ENCODE data around the gene NRG2. TPM values are rescaled to one million over a fixed set of nuclear protein-coding genes. Genes with fewer than 3 reads are reported as not detected.

The NRG2 gene
- polyA plus RNA-seq, 3 donors: 2.0 to 4.8 (median 3.1) TPM

- WGBS, 3 donors: 69 to 78% (median 71%) methylated on average over 15 of the region's 15 CpGs
- H3K27ac ChIP-seq (ENCODE audit: low read depth, low read length): no peak overlapping the region
These were observed 60.7 kb downstream of the NRG2 start for GRCh38 chr5:139982157-139982974.

- WGBS, 3 donors: 72 to 84% (median 80%) methylated on average over 3 of the region's 3 CpGs
- no peak overlapping the region for H3K27ac ChIP-seq (ENCODE audit: low read depth, low read length)
These were observed 62.3 kb downstream of the NRG2 start for GRCh38 chr5:139980765-139981164.

GRCh38 chr5:139979943-139980342, 63.2 kb downstream of the NRG2 start:
- H3K27ac ChIP-seq (ENCODE audit: low read depth, low read length): no peak overlapping the region
- 74 to 88% (median 79%) methylated on average over 2 of the region's 2 CpGs for WGBS, 3 donors

DNA sequence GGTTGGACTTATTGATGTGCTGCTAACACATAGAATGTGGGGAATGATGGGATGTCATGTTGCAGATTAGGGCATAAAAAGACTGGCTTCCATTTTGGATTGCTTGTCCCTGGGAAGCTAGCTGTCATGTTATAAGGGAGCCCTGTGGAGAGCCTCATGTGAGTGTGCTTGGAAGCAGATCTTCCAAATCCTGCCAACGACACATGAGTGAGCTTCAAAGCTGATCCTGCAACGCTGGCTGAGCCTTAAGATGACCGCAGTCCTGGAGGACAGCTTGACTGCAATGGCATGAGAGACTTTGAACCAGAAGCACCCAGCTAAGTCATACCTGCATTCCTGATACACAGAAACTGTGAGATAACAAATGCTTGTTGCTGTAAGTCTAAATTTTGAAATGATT, 63.6 kb downstream of the NRG2 start:
- 87 to 97% (median 87%) methylated on average over 3 of the region's 3 CpGs for WGBS, 3 donors
- H3K27ac ChIP-seq (ENCODE audit: low read depth, low read length): no peak overlapping the region

DNA sequence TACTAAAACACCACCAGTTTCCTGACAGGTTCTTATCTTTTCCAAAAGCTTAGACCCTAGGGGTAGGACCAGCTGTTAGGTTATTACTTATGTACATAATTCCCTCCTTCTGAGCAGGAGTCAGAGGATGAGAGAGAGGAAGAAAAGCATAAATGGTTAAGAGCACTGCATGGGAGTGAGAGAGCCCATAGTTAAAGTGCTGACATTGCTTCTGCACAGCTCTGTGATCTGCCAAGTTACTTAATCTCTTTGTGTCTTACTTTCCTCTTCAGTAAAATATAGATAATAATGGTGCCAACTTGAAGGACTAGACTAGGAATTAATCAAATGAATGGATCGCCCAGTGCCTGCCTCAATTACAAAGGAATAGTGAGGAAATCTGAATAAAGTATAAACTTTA, 66.4 kb downstream of the NRG2 start:
- no peak overlapping the region for H3K27ac ChIP-seq (ENCODE audit: low read depth, low read length)
- WGBS, 3 donors: 58 to 84% (median 63%) methylated on average over 1 of the region's 1 CpG

DNA sequence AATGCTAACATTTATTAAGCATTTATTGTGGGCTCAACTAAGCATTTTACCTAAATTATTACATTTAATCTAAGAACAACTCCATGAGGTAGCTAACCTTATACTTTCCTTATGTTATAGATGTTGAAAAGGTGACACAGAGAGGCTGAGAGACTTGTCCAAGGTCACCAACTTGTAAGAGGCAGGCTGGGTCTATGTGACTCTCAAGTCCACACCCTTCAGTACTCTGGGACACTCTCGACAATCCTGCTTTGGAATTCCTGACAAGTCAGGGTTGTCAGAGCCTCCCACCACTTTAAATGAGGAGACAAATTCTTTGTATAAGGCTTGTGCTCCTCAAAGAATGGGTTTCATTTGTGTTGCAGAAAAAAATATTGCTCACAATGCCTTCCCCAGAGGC, 67.2 kb downstream of the NRG2 start:
- H3K27ac ChIP-seq (ENCODE audit: low read depth, low read length): no peak overlapping the region
- WGBS, 3 donors: 48 to 66% (median 57%) methylated on average over 1 of the region's 1 CpG

DNA sequence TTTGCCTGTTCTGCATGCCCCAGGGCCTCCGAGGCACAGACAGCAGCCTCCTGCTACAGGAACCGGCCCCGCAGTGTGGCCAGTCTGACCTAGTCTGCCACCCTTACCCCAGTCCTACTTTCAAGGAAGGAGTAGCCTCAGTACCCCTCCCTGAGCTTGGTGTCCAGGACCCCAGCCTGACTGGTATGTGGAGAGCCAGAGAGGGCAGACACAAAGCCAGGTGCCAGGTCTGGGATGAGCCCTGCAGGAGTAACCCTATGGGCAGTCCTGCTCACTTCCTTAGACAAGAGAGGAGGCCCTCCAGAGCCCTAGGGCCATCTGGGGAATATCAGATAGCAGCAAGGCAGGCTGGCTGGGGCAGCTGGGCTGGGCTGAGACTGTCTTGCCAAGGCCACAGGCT, 67.8 kb downstream of the NRG2 start:
- no peak overlapping the region for H3K27ac ChIP-seq (ENCODE audit: low read depth, low read length)
- WGBS, 3 donors: 93 to 100% (median 94%) methylated on average over 3 of the region's 3 CpGs

DNA sequence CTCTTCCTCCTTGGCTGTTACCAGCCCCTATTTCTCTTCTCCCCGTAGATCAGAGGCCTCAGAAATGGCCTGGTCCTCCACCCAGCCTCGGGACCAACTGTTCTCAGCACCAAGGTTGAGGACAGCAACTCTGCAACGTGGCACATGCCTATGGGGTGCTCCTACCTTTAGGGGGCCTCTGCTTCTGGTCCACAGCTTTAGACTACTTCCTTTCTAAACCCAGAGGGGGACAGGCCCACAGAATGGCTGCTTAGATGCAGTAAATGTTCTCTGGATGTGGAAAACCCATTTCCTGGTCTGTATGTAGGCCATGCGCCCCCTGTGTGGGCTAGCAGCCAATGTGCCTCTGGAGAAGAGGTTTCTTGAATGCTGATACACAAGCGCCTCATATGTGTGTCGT, 68.4 kb downstream of the NRG2 start:
- no peak overlapping the region for H3K27ac ChIP-seq (ENCODE audit: low read depth, low read length)
- 69 to 73% (median 73%) methylated on average over 6 of the region's 6 CpGs for WGBS, 3 donors

DNA sequence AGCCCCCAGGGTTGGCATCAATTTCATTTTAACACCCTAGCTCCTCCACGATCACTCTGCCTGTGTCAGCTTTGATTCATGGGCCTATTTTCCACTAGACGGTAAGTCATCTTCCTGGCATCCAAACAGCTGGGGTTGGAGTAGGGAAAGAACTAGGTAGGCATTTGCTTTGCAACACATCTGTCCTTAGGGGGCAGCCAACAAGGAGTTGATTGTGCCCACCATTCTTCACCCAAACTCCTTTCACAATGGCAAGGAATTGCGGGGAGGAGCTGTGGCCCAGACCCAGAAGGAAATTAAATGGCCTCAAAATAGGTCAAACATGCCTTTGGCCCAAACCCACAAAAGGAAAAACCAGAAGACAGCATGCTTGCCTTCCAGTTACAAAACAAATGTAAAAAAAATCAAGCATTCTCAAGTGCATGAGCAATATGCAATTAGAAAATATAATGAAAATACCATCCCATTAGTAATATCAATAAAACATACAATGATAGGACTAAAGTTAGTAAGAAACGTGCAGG, 71.8 kb downstream of the NRG2 start:
- 64 to 76% (median 66%) methylated on average over 4 of the region's 4 CpGs for WGBS, 3 donors

DNA sequence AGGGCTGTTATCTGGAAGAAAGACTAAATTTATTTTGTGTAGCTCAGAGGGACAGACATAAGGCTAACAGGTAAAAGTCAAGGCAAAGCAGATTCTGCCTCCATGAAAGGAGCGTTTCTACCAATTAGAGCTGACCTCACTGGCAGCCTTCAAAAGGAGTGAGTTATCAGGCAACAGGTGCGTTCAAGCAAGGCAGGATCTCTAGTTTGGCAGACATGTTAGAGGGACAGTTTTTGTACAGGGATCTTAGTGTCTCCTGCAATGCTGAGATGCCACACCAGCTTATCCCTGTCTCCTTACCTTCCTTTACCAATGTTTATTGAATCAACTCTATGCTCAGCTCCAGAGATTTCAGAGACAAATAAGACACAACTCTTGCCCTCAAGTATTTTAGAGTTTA, 73.8 kb downstream of the NRG2 start:
- no peak overlapping the region for H3K27ac ChIP-seq (ENCODE audit: low read depth, low read length)
- WGBS, 3 donors: 32 to 80% (median 76%) methylated on average over 2 of the region's 2 CpGs

More for the DNA sequence above, 71.8 kb downstream of the NRG2 start:
- H3K27ac ChIP-seq (ENCODE audit: low read depth, low read length): no peak overlapping the region

- WGBS, 3 donors: 20 to 27% (median 23%) methylated on average over 23 of the region's 23 CpGs
- H3K27ac ChIP-seq (ENCODE audit: low read depth, low read length): no peak overlapping the region
These were observed 74.4 kb downstream of the NRG2 start for GRCh38 chr5:139968547-139969261.

DNA sequence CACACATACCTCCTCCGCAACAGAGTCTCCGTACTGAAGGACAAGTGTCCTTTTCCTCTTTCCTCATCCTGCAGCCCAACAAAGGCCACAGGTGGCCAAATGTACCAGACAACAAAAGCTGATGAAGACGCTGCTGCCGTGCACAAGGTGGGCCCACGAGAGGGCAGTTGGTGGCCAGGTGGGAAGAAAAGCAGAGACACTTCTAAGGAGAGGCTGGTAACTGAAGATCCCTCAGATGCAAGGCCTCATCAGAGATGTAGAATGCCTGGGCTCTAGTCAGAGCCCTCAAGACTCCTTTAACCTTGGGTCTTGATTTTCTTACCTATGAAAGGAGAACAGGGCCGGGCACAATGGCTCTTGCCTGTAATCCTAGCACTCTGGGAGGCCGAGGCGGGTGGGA, 75.7 kb downstream of the NRG2 start:
- no peak overlapping the region for H3K27ac ChIP-seq (ENCODE audit: low read depth, low read length)
- 94 to 97% (median 95%) methylated on average over 8 of the region's 8 CpGs for WGBS, 3 donors

- no peak overlapping the region for H3K27ac ChIP-seq (ENCODE audit: low read depth, low read length)
- 88 to 93% (median 91%) methylated on average over 4 of the region's 4 CpGs for WGBS, 3 donors
These were observed 76.2 kb downstream of the NRG2 start for GRCh38 chr5:139966856-139967255.

GRCh38 chr5:139964994-139965565, 78.0 kb downstream of the NRG2 start:
- WGBS, 3 donors: 87 to 90% (median 88%) methylated on average over 8 of the region's 8 CpGs
- no peak overlapping the region for H3K27ac ChIP-seq (ENCODE audit: low read depth, low read length)

DNA sequence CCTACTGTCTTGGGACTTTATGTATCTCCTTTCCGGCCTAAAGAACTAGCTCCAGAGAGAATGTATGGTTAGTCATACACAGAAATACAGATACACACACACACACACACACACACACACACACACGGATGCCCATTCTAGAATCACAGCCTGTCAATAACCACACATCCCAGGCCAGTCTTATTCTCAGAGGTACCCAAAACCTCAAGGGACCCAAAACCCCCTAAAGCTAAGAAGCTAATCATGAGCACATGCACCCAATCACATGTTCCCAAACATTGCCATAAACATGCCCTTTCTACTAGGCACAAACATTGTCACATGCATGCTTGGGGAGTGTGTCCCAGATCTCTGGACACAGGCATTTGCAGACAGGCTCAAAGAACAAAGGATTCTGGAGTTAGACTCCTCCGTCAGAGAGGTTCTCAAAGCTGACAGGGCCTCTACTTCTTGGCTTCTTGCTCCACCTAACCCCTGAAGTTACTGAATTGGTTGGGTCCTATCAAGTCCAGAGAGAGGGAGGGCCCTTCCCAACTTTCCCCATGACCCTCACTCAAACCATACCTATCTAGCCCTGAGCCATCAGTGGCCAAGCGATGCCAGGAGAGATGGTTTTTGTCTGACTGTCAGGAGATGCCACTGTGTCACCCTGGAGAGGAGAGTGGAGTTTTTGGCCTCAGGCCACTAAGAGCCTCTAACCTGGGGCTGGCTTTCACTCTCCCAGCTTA, 78.7 kb downstream of the NRG2 start:
- 90 to 91% (median 91%) methylated on average over 4 of the region's 4 CpGs for WGBS, 3 donors
- no peak overlapping the region for H3K27ac ChIP-seq (ENCODE audit: low read depth, low read length)

DNA sequence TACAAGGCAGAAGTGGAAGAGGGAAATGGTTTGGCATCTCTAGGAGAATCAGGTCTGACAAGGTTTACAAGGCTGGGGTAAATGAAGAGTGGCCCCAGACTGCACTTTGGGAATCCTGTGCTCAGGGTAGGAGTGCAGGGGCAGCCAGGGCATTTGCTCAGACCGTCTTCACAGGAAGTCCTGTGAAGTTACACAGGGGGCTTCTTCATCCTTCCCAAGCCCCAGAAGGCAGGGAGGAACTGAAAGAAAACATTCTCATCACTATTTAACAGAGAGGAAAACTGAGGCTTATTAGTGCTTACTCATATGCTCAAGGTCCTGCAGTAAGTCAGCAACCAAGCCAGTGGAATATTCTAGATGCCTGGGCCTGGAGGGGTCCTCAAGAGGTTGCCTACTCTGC, 80.7 kb downstream of the NRG2 start:
- WGBS, 3 donors: 58 to 85% (median 70%) methylated on average over 1 of the region's 1 CpG
- H3K27ac ChIP-seq (ENCODE audit: low read depth, low read length): no peak overlapping the region

DNA sequence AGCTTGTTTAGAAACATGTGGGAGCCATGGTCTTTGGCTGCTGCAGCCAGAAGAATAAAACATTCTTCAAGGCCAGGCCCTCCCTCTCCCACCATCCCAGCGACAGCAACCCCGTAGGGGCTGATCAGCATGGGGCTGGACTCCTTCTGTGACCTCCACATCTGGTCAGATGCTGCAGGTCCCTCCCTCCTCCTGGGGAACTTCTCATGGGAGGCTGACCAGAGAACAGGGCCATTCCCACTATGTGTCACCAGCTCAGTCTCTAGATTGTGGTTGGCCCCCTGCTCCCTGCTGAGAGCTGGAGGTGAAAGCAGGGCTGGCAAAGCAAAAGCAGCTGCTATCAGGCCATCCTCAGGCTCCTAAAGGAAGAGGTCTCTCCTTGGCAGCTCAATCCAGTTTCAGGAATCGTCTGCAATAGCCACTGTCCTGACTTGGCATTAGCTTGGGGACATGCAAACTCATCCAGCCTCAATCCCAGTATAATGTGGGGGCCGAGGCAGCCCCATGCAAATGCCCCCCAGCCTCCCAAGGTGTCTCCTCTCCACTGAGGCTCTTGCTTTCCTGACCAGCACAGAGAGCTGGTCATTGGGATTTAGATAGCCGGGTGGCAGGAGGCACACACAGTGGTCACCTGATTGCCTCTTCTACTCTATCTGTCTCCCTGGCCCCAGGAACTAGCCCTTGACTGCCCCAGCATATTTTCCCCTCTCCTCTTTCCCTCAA, 81.5 kb downstream of the NRG2 start:
- no peak overlapping the region for H3K27ac ChIP-seq (ENCODE audit: low read depth, low read length)
- WGBS, 3 donors: 64 to 69% (median 69%) methylated on average over 5 of the region's 5 CpGs
